NCI-H2107 treated with DMSO at 0.1 percent for 48 hours (cell line): ENCODE measurements around the gene PRKCH.

ENCODE experiments used
- DNase-seq: peaks from one replicate; lab custom pipeline; 2025; ENCODE audit not compliant: unreplicated experiment; lab: John Stamatoyannopoulos, UW

The PRKCH gene

GRCh38 chr14:61470261-61470960, 149.0 kb downstream of the PRKCH start:
- DNase-seq, result peak; percentile 94

- no peak for DNase-seq
These were observed 149.5 kb downstream of the PRKCH start for GRCh38 chr14:61470961-61471293.

- no peak for DNase-seq
These were observed 150.1 kb downstream of the PRKCH start for GRCh38 chr14:61471297-61472005.

- no peak for DNase-seq
These were observed 150.8 kb downstream of the PRKCH start for GRCh38 chr14:61472011-61472672.

GRCh38 chr14:61472801-61473376, 151.5 kb downstream of the PRKCH start:
- DNase-seq, result no peak

- DNase-seq, result no peak
These were observed 152.6 kb downstream of the PRKCH start for GRCh38 chr14:61474015-61474414.

- no peak for DNase-seq
These were observed 153.3 kb downstream of the PRKCH start for GRCh38 chr14:61474701-61475100.

GRCh38 chr14:61475316-61475715, 153.9 kb downstream of the PRKCH start:
- DNase-seq, result peak; percentile 79

GRCh38 chr14:61476105-61476753, 154.8 kb downstream of the PRKCH start:
- no peak for DNase-seq

- no peak for DNase-seq
These were observed 155.5 kb downstream of the PRKCH start for GRCh38 chr14:61476754-61477410.

- no peak for DNase-seq
These were observed 156.5 kb downstream of the PRKCH start for GRCh38 chr14:61477712-61478462.

- no peak for DNase-seq
These were observed 157.6 kb downstream of the PRKCH start for GRCh38 chr14:61478971-61479473.

GRCh38 chr14:61479746-61480502, 158.5 kb downstream of the PRKCH start:
- DNase-seq, result peak; percentile 37

- no peak for DNase-seq
These were observed 159.4 kb downstream of the PRKCH start for GRCh38 chr14:61480704-61481285.

GRCh38 chr14:61481701-61482100, 160.3 kb downstream of the PRKCH start:
- DNase-seq, result no peak

- DNase-seq, result no peak
These were observed 161.2 kb downstream of the PRKCH start for GRCh38 chr14:61482348-61483206.

GRCh38 chr14:61483476-61483875, 162.1 kb downstream of the PRKCH start:
- no peak for DNase-seq

GRCh38 chr14:61484031-61484430, 162.7 kb downstream of the PRKCH start:
- DNase-seq, result no peak
